Measurements from ENCODE around the gene TEX55.
"Not testable (repeated sequence)": the region's sequence is repeated elsewhere in the genome, so short reads cannot be mapped to it uniquely, and the experiment has no call there.

TEX55 gene

GRCh38 chr3:119145500-119146167, at the start of gene TEX55:
Gene TEX55, plus strand, starts transcription at chr3:119146165. Its CDS starts 25 bp downstream, at chr3:119146190.
- peak; percentile 31 for DNase-seq

GRCh38 chr3:119098003-119098402, 48.0 kb upstream of the TEX55 start:
- no peak for DNase-seq

- DNase-seq, result peak; percentile 43
Measured at GRCh38 chr3:119098619-119099222, 47.2 kb upstream of the TEX55 start.

GRCh38 chr3:119099785-119100184, 46.2 kb upstream of the TEX55 start:
- DNase-seq, result no peak

- DNase-seq, result no peak
Measured at GRCh38 chr3:119104031-119104430, 41.9 kb upstream of the TEX55 start.

GRCh38 chr3:119118330-119118729, 27.6 kb upstream of the TEX55 start:
- not testable (repeated sequence) for DNase-seq

GRCh38 chr3:119120480-119120879, 25.5 kb upstream of the TEX55 start:
- no peak for DNase-seq

- DNase-seq, result no peak
Measured at GRCh38 chr3:119122350-119122749, 23.6 kb upstream of the TEX55 start.

GRCh38 chr3:119125342-119125741, 20.6 kb upstream of the TEX55 start:
- DNase-seq, result no peak

- DNase-seq, result no peak
Measured at GRCh38 chr3:119125742-119126504, 20.0 kb upstream of the TEX55 start.

GRCh38 chr3:119130291-119130690, 15.7 kb upstream of the TEX55 start:
- DNase-seq, result not testable (repeated sequence)

GRCh38 chr3:119132291-119132690, 13.7 kb upstream of the TEX55 start:
- not testable (repeated sequence) for DNase-seq

GRCh38 chr3:119139360-119139759, 6.6 kb upstream of the TEX55 start:
- not testable (repeated sequence) for DNase-seq

- no peak for DNase-seq
Measured at GRCh38 chr3:119140466-119140865, 5.5 kb upstream of the TEX55 start.

GRCh38 chr3:119145128-119145499, 851 bp upstream of the TEX55 start:
- DNase-seq, result no peak

GRCh38 chr3:119146578-119147375, 812 bp downstream of the TEX55 start:
- no peak for DNase-seq

- DNase-seq, result no peak
Measured at GRCh38 chr3:119147494-119147893, 1.5 kb downstream of the TEX55 start.

- no peak for DNase-seq
Measured at GRCh38 chr3:119148493-119149180, 2.7 kb downstream of the TEX55 start.

- DNase-seq, result peak; percentile 3
Measured at GRCh38 chr3:119149484-119149883, 3.5 kb downstream of the TEX55 start.

- DNase-seq, result no peak
Measured at GRCh38 chr3:119156868-119157267, 10.9 kb downstream of the TEX55 start.

GRCh38 chr3:119157971-119158370, 12.0 kb downstream of the TEX55 start:
- no peak for DNase-seq

GRCh38 chr3:119160361-119160760, 14.4 kb downstream of the TEX55 start:
- DNase-seq, result no peak

- DNase-seq, result no peak
Measured at GRCh38 chr3:119160815-119161214, 14.8 kb downstream of the TEX55 start.

Data from activated CD4-positive, alpha-beta T cell treated with anti-CD3 and anti-CD28 coated beads, Interleukin-2, amount 50 U/mL, for 16 hours (primary cell).